ENCODE measurements around the gene GRHPR.
A peak's percentile ranks its signal among the peaks of the same experiment; 100 is the strongest.
"Not testable (repeated sequence)": the region's sequence is repeated elsewhere in the genome, so short reads cannot be mapped to it uniquely, and the experiment has no call there.

Gene GRHPR

GRCh38 chr9:37383876-37384746 is 38.4 kb upstream of the GRHPR start:
- peak overlapping the region; percentile 55 for H3K4me3 Mint-ChIP-seq

DNA sequence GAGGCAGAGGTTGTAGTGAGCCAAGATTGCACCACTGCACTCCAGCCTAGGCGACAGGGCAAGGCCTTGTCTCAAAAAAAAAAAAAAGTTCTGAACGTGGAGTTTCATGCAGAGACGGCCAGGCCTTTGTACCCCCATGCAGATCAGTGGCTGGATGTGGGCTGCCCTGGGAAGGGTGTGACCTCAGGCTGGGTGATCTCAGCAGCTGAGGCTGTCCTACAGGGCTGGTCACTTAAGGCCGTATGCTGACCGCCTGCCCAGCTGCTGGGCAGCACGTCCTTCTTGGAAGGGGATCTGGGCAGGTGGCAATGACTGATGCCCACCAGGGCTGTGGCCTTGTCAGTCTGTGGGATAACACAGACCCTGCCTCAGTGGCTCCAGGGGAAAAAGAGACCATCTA is 37.2 kb upstream of the GRHPR start:
- no peak for DNase-seq (ENCODE audit: low spot score in 2 of 2)
- Mint-ChIP-seq H3K4me1 (peaks cover 45% of the 10 kb centered on the region), H3K9me3 (peaks cover 1% of the 10 kb centered on the region), H3K27me3 (no peaks in the 10 kb centered on the region), H3K27ac (no peak overlapping the region), H3K4me3 (no peak overlapping the region), H3K36me3 (no peaks in the 10 kb centered on the region)
- ATAC-seq (ENCODE audit: low read depth), result no peak

More at GRCh38 chr9:37383876-37384746, 38.4 kb upstream of the GRHPR start:
- peak overlapping the region; percentile 3 for H3K27ac Mint-ChIP-seq
- peaks cover 1% of the 10 kb centered on the region for H3K9me3 Mint-ChIP-seq
- H3K27me3 Mint-ChIP-seq, result peaks cover 3% of the 10 kb centered on the region
- no peaks in the 10 kb centered on the region for H3K36me3 Mint-ChIP-seq
- ATAC-seq (ENCODE audit: low read depth) (no peak), DNase-seq (ENCODE audit: low spot score in 2 of 2) (no peak)
- peaks cover 49% of the 10 kb centered on the region for H3K4me1 Mint-ChIP-seq

DNA sequence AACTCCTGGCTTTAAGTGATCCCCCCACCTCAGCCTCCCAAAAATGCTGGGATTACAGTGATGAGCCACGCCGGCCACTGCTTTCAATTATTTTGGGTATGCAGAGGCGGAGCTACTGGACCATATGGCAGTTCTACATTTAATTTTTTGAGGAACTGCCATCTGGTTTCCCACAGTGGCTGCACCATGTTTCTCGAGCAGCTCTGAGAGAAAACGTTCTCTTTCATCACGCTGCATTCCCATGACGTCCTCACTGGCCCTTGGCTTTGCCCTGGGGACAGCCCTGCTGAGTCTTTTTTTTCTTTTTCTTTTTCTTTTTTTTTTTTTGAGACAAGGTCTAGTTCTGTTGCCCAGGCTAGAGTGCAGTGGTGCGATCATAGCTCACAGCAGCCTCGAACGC is 35.5 kb upstream of the GRHPR start:
- H3K27me3 Mint-ChIP-seq, result no peaks in the 10 kb centered on the region
- H3K9me3 Mint-ChIP-seq, result peaks cover 1% of the 10 kb centered on the region
- H3K36me3 Mint-ChIP-seq, result no peaks in the 10 kb centered on the region
- no peak overlapping the region for H3K27ac Mint-ChIP-seq
- H3K4me1 Mint-ChIP-seq, result peaks cover 39% of the 10 kb centered on the region
- no peak overlapping the region for H3K4me3 Mint-ChIP-seq
- DNase-seq (ENCODE audit: low spot score in 2 of 2) (no peak), ATAC-seq (ENCODE audit: low read depth) (peak; percentile 62)

DNA sequence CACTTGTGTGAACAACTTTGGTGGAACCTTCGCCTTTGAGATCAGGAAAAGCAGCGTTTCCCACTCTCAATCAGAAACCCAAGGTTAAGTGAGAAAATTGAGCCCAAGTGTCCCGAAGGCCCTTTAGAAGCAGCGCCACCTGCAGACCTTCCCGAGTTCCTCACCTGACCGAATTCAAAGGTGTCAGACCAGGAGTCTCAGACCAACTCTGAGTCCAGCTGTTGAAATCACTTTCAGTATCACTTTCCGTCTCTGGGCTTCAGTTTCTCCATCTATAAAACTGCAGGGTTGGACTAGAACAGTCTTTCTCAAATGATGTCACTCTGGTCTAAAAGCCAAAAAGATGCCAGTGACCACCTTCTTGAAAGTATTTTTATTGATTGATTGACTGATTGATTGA is 31.7 kb upstream of the GRHPR start:
- Mint-ChIP-seq H3K4me1 (peaks cover 20% of the 10 kb centered on the region), H3K9me3 (no peaks in the 10 kb centered on the region), H3K36me3 (no peaks in the 10 kb centered on the region), H3K4me3 (peak overlapping the region; percentile 27), H3K27ac (peak overlapping the region; percentile 70), H3K27me3 (no peaks in the 10 kb centered on the region)
- DNase-seq (ENCODE audit: low spot score in 2 of 2) (no peak), ATAC-seq (ENCODE audit: low read depth) (peak; percentile 78)

- H3K27ac Mint-ChIP-seq, result no peak overlapping the region
- H3K27me3 Mint-ChIP-seq, result no peaks in the 10 kb centered on the region
- no peaks in the 10 kb centered on the region for H3K36me3 Mint-ChIP-seq
- no peaks in the 10 kb centered on the region for H3K9me3 Mint-ChIP-seq
- no peak overlapping the region for H3K4me3 Mint-ChIP-seq
- no peak for ATAC-seq (ENCODE audit: low read depth)
- peaks cover 10% of the 10 kb centered on the region for H3K4me1 Mint-ChIP-seq
- no peak for DNase-seq (ENCODE audit: low spot score in 2 of 2)
Observed at GRCh38 chr9:37392272-37392671, 30.2 kb upstream of the GRHPR start.

- Mint-ChIP-seq H3K4me3 (no peak overlapping the region), H3K36me3 (no peaks in the 10 kb centered on the region), H3K9me3 (no peaks in the 10 kb centered on the region), H3K27me3 (no peaks in the 10 kb centered on the region), H3K4me1 (peaks cover 12% of the 10 kb centered on the region), H3K27ac (no peak overlapping the region)
- ATAC-seq (ENCODE audit: low read depth), result no peak
- no peak for DNase-seq (ENCODE audit: low spot score in 2 of 2)
Observed at GRCh38 chr9:37395229-37395628, 27.3 kb upstream of the GRHPR start.

DNA sequence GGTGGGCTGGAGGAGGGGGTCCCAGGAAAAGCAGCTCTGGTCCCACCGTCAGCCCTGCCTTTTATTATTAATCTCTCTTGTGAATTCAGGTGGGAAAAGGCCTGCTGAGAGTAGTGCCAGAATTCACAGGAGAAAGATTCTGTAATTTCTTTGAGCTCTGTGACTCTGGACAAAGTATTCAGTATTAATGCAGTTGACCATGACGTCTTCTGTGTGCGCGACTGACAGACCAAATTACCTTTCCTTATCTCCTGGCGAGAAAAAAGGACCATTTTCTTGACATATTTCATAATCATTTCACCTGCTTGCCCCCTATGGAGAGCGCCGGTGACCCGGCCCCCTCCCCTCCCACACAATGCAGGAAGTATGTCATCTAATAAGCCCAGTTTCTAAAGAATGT is 26.8 kb upstream of the GRHPR start:
- Mint-ChIP-seq H3K27me3 (no peaks in the 10 kb centered on the region), H3K4me3 (no peak overlapping the region), H3K36me3 (no peaks in the 10 kb centered on the region), H3K27ac (no peak overlapping the region), H3K9me3 (no peaks in the 10 kb centered on the region), H3K4me1 (peaks cover 9% of the 10 kb centered on the region)
- ATAC-seq (ENCODE audit: low read depth) (no peak), DNase-seq (ENCODE audit: low spot score in 2 of 2) (no peak)

- not testable (repeated sequence) for H3K4me1 Mint-ChIP-seq, H3K9me3 Mint-ChIP-seq
Observed at GRCh38 chr9:37397948-37398347, 24.5 kb upstream of the GRHPR start.

DNA sequence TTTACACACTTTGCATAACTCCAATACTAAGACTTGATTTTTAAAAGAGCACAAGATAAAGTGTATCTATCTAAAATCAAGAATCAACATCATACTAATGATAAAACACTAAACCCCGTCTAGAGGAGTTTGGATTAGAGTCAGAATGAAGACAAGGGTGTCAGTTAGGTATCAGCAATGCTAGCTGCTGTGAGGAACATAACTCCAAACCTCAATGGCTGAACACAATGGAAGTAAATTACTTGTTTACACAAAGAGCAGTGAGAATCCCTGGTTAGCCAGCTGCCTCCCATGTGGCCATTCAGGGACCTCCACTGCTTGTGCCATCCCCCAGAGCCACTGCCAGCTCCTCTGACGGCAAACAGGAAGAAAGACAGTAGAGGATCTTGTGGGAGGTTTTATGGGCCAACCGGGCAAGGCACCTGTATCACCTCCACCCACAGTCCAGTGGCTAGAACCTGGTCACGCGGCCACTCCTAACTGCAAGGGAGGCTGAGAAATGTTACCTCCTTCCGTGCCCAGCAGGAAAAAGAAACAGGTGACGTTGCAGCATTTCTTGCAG is 24.0 kb upstream of the GRHPR start:
- Mint-ChIP-seq H3K4me1 (peaks cover 13% of the 10 kb centered on the region), H3K9me3 (no peaks in the 10 kb centered on the region), H3K36me3 (no peaks in the 10 kb centered on the region), H3K4me3 (no peak overlapping the region), H3K27me3 (no peaks in the 10 kb centered on the region), H3K27ac (no peak overlapping the region)
- no peak for ATAC-seq (ENCODE audit: low read depth)
- no peak for DNase-seq (ENCODE audit: low spot score in 2 of 2)

More at GRCh38 chr9:37397948-37398347, 24.5 kb upstream of the GRHPR start:
- H3K4me3 Mint-ChIP-seq; H3K27ac Mint-ChIP-seq; H3K36me3 Mint-ChIP-seq; ATAC-seq (ENCODE audit: low read depth); DNase-seq (ENCODE audit: low spot score in 2 of 2); H3K27me3 Mint-ChIP-seq: not testable (repeated sequence)

DNA sequence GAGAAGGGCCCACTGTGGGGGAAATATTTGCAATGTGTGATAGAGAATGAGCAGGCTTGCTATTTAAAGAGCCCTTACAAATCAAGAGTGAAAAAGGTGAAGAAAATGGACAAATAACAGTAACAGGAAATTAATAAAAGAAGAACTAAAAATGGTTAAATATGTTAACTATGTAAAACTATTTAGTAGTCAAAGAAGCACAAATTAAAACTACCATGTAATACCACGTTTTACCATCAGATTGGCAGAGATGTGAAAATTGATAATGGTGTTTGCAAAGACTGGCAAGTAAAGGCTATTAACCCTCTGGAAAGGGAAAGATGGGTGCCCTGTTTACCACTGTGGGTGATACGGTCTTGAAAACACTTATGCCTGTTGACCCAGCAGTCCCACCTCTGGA is 23.2 kb upstream of the GRHPR start:
- Mint-ChIP-seq H3K27me3 (no peaks in the 10 kb centered on the region), H3K4me3 (no peak overlapping the region), H3K9me3 (no peaks in the 10 kb centered on the region), H3K36me3 (no peaks in the 10 kb centered on the region), H3K4me1 (peaks cover 16% of the 10 kb centered on the region), H3K27ac (no peak overlapping the region)
- ATAC-seq (ENCODE audit: low read depth) (no peak), DNase-seq (ENCODE audit: low spot score in 2 of 2) (no peak)

- DNase-seq (ENCODE audit: low spot score in 2 of 2) (no peak), ATAC-seq (ENCODE audit: low read depth) (no peak)
- H3K27ac Mint-ChIP-seq, result peak overlapping the region; percentile 90
- H3K4me1 Mint-ChIP-seq, result peaks cover 29% of the 10 kb centered on the region
- H3K36me3 Mint-ChIP-seq, result no peaks in the 10 kb centered on the region
- H3K27me3 Mint-ChIP-seq, result no peaks in the 10 kb centered on the region
- no peak overlapping the region for H3K4me3 Mint-ChIP-seq
- H3K9me3 Mint-ChIP-seq, result peaks cover 3% of the 10 kb centered on the region
Observed at GRCh38 chr9:37404590-37404989, 17.9 kb upstream of the GRHPR start.

DNA sequence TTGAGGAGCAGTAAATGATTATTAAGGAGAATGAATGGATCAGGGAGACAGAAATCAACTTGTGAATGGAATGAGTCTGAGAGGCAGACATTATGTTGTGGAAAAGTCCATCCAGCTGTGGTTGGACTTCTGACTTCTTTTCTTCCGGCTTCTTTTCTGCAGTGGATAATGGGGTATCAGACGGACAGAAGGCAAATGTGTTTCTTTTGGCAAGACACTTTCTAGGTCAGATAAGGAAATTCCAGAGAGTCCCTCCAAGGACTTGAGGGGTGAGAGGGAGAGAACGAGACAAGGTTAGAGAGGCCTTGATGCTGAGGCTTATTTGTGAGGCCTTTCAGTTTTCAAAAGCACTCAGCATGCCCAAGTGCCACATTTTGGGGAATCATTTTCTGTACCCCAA is 17.1 kb upstream of the GRHPR start:
- Mint-ChIP-seq H3K36me3 (no peaks in the 10 kb centered on the region), H3K27ac (peak overlapping the region; percentile 90), H3K9me3 (peaks cover 3% of the 10 kb centered on the region), H3K27me3 (no peaks in the 10 kb centered on the region), H3K4me3 (no peak overlapping the region), H3K4me1 (peaks cover 33% of the 10 kb centered on the region)
- DNase-seq (ENCODE audit: low spot score in 2 of 2), result no peak
- no peak for ATAC-seq (ENCODE audit: low read depth)

GRCh38 chr9:37405764-37406380 is 16.6 kb upstream of the GRHPR start:
- H3K4me3 Mint-ChIP-seq, result no peak overlapping the region
- peaks cover 34% of the 10 kb centered on the region for H3K4me1 Mint-ChIP-seq
- DNase-seq (ENCODE audit: low spot score in 2 of 2), result no peak
- peaks cover 3% of the 10 kb centered on the region for H3K9me3 Mint-ChIP-seq
- peak overlapping the region; percentile 90 for H3K27ac Mint-ChIP-seq
- H3K36me3 Mint-ChIP-seq, result no peaks in the 10 kb centered on the region
- H3K27me3 Mint-ChIP-seq, result no peaks in the 10 kb centered on the region
- no peak for ATAC-seq (ENCODE audit: low read depth)

GRCh38 chr9:37406603-37407401 is 15.7 kb upstream of the GRHPR start:
- Mint-ChIP-seq H3K27me3 (no peaks in the 10 kb centered on the region), H3K4me3 (no peak overlapping the region), H3K36me3 (no peaks in the 10 kb centered on the region), H3K9me3 (peaks cover 3% of the 10 kb centered on the region), H3K4me1 (peaks cover 40% of the 10 kb centered on the region), H3K27ac (peak overlapping the region; percentile 48)
- DNase-seq (ENCODE audit: low spot score in 2 of 2), result no peak
- no peak for ATAC-seq (ENCODE audit: low read depth)

Measured in memory B cell (primary cell).